Stimulated activated CD4-positive, alpha-beta T cell treated with anti-CD3 and anti-CD28 coated beads, Interleukin-15, amount 100 ng/mL, for 48 hours (primary cell): ENCODE measurements around the gene RPGR.

Source experiments
- DNase-seq, 2 donors: peaks; one replicate each; pipeline ENCODE4 v3.0.0-alpha.2; 2020; ENCODE audit warnings: low read depth in 2 of 2

RPGR gene

GRCh38 chrX:38327007-38327774 is at the start of gene RPGR:
RPGR (minus strand) TSS chrX:38327509; CDS start chrX:38327367, 142 bp downstream.
- DNase-seq, result peak; percentile 83 to 88

GRCh38 chrX:38376747-38377146 is 49.4 kb upstream of the RPGR start:
- no peak for DNase-seq

GRCh38 chrX:38375891-38376290 is 48.6 kb upstream of the RPGR start:
- no peak for DNase-seq

- no peak for DNase-seq
These were observed 47.1 kb upstream of the RPGR start for GRCh38 chrX:38374431-38374830.

- DNase-seq, result no peak
These were observed 44.3 kb upstream of the RPGR start for GRCh38 chrX:38371641-38372040.

- no peak for DNase-seq
These were observed 41.5 kb upstream of the RPGR start for GRCh38 chrX:38368774-38369173.

GRCh38 chrX:38365954-38366353 is 38.6 kb upstream of the RPGR start:
- DNase-seq, result no peak

GRCh38 chrX:38363046-38363445 is 35.7 kb upstream of the RPGR start:
- DNase-seq, result no peak

- no peak for DNase-seq
These were observed 30.7 kb upstream of the RPGR start for GRCh38 chrX:38357747-38358673.

GRCh38 chrX:38356401-38356800 is 29.1 kb upstream of the RPGR start:
- DNase-seq, result no peak

GRCh38 chrX:38352362-38352761 is 25.1 kb upstream of the RPGR start, which contains the start of gene OTC:
OTC (plus strand) TSS chrX:38352604; CDS start chrX:38352697, 93 bp downstream.
- DNase-seq, result no peak

GRCh38 chrX:38351346-38351745 is 24.0 kb upstream of the RPGR start:
- DNase-seq, result no peak

- no peak for DNase-seq
These were observed 19.8 kb upstream of the RPGR start for GRCh38 chrX:38347136-38347535.

GRCh38 chrX:38346150-38346549 is 18.8 kb upstream of the RPGR start:
- no peak for DNase-seq

GRCh38 chrX:38342853-38343778 is 15.8 kb upstream of the RPGR start:
- no peak for DNase-seq

- no peak for DNase-seq
These were observed 14.1 kb upstream of the RPGR start for GRCh38 chrX:38341442-38341841.

GRCh38 chrX:38336538-38337240 is 9.4 kb upstream of the RPGR start:
- no peak for DNase-seq

GRCh38 chrX:38335382-38335781 is 8.1 kb upstream of the RPGR start:
- DNase-seq, result no peak

GRCh38 chrX:38332505-38332904 is 5.2 kb upstream of the RPGR start:
- DNase-seq, result no peak

- DNase-seq, result no peak
These were observed 419 bp upstream of the RPGR start for GRCh38 chrX:38327775-38328081.

GRCh38 chrX:38326086-38326485 is 1.2 kb downstream of the RPGR start:
- no peak for DNase-seq
